Measurements from ENCODE around the gene CDHR2.

The CDHR2 gene

GRCh38 chr5:176553260-176554085 is 4.3 kb downstream of the CDHR2 start:
- Histone ChIP-seq H3K9ac (ENCODE audit: low read length) (no peak overlapping the region), H3K4me1 (ENCODE audit: control insufficient read depth, insufficient read depth, low read length) (peaks cover 12% of the 10 kb centered on the region; the same call in 1 of the 2 replicates), H3K4me3 (ENCODE audit: low read depth, low read length) (peak overlapping the region; percentile 6; the same call in 1 of the 2 replicates), H3K9me3 (ENCODE audit: control insufficient read depth, insufficient read depth, low read depth, low read length) (no peaks in the 10 kb centered on the region), H3K36me3 (ENCODE audit: control insufficient read depth, insufficient read depth, low read length) (no peaks in the 10 kb centered on the region), H3K27ac (ENCODE audit: low read depth, low read length) (no peak overlapping the region), H3K27me3 (ENCODE audit: control insufficient read depth, insufficient read depth, low read length) (peaks cover 11% of the 10 kb centered on the region; the same call in 1 of the 2 replicates)

- H3K4me3 ChIP-seq (ENCODE audit: low read depth, low read length) = no peak overlapping the region
- H3K4me1 ChIP-seq (ENCODE audit: control insufficient read depth, insufficient read depth, low read length) = peaks cover 13% of the 10 kb centered on the region; the same call in 1 of the 2 replicates
- H3K9ac ChIP-seq (ENCODE audit: low read length) = no peak overlapping the region
- peaks cover 8% of the 10 kb centered on the region; the same call in 1 of the 2 replicates for H3K27me3 ChIP-seq (ENCODE audit: control insufficient read depth, insufficient read depth, low read length)
- H3K9me3 ChIP-seq (ENCODE audit: control insufficient read depth, insufficient read depth, low read depth, low read length) = peaks cover 4% of the 10 kb centered on the region; the same call in 1 of the 2 replicates
- no peaks in the 10 kb centered on the region for H3K36me3 ChIP-seq (ENCODE audit: control insufficient read depth, insufficient read depth, low read length)
- no peak overlapping the region for H3K27ac ChIP-seq (ENCODE audit: low read depth, low read length)
These were observed 8.7 kb downstream of the CDHR2 start for GRCh38 chr5:176557846-176558245.

GRCh38 chr5:176559683-176560082 is 10.5 kb downstream of the CDHR2 start:
- Histone ChIP-seq H3K4me1 (ENCODE audit: control insufficient read depth, insufficient read depth, low read length) (0 out of 2 replicates have a peak, but pooled peaks cover 3% of the 10 kb centered on the region), H3K27ac (ENCODE audit: low read depth, low read length) (no peak overlapping the region), H3K36me3 (ENCODE audit: control insufficient read depth, insufficient read depth, low read length) (no peaks in the 10 kb centered on the region), H3K9me3 (ENCODE audit: control insufficient read depth, insufficient read depth, low read depth, low read length) (peaks cover 4% of the 10 kb centered on the region; the same call in 1 of the 2 replicates), H3K27me3 (ENCODE audit: control insufficient read depth, insufficient read depth, low read length) (no peaks in the 10 kb centered on the region), H3K4me3 (ENCODE audit: low read depth, low read length) (no peak overlapping the region), H3K9ac (ENCODE audit: low read length) (no peak overlapping the region)

GRCh38 chr5:176560364-176560763 is 11.2 kb downstream of the CDHR2 start:
- H3K4me3 ChIP-seq (ENCODE audit: low read depth, low read length) = no peak overlapping the region
- no peaks in the 10 kb centered on the region for H3K36me3 ChIP-seq (ENCODE audit: control insufficient read depth, insufficient read depth, low read length)
- no peaks in the 10 kb centered on the region for H3K27me3 ChIP-seq (ENCODE audit: control insufficient read depth, insufficient read depth, low read length)
- 0 out of 2 replicates have a peak, but pooled peaks cover 3% of the 10 kb centered on the region for H3K4me1 ChIP-seq (ENCODE audit: control insufficient read depth, insufficient read depth, low read length)
- peaks cover 4% of the 10 kb centered on the region; the same call in 1 of the 2 replicates for H3K9me3 ChIP-seq (ENCODE audit: control insufficient read depth, insufficient read depth, low read depth, low read length)
- H3K27ac ChIP-seq (ENCODE audit: low read depth, low read length) = no peak overlapping the region
- H3K9ac ChIP-seq (ENCODE audit: low read length) = no peak overlapping the region

DNA sequence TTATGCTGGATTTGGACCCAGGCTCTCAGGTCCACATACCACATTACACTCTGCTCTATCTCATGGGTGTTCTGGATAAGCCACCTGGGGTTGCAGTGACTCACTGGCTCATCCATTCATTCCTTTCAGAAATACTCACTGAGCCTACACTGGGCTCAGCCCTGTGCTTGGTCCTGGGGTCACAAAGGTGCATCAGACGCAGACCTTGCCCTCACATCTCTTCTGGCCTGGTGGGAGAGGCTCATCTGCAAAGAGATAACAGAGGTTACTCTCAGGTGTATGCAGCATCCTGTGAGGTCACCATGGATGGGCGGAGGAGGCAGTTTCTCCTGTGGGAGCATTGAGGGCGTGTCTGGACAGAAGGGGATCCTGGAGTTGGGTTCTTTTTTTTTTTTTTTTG is 12.1 kb downstream of the CDHR2 start:
- peaks cover 4% of the 10 kb centered on the region; the same call in 1 of the 2 replicates for H3K9me3 ChIP-seq (ENCODE audit: control insufficient read depth, insufficient read depth, low read depth, low read length)
- H3K27me3 ChIP-seq (ENCODE audit: control insufficient read depth, insufficient read depth, low read length) = no peaks in the 10 kb centered on the region
- H3K9ac ChIP-seq (ENCODE audit: low read length) = no peak overlapping the region
- H3K36me3 ChIP-seq (ENCODE audit: control insufficient read depth, insufficient read depth, low read length) = no peaks in the 10 kb centered on the region
- H3K4me1 ChIP-seq (ENCODE audit: control insufficient read depth, insufficient read depth, low read length) = peaks cover 3% of the 10 kb centered on the region; the same call in 1 of the 2 replicates
- H3K4me3 ChIP-seq (ENCODE audit: low read depth, low read length) = no peak overlapping the region
- H3K27ac ChIP-seq (ENCODE audit: low read depth, low read length) = no peak overlapping the region

GRCh38 chr5:176562189-176562588 is 13.0 kb downstream of the CDHR2 start:
- H3K4me1 ChIP-seq (ENCODE audit: control insufficient read depth, insufficient read depth, low read length) = peaks cover 3% of the 10 kb centered on the region; the same call in 1 of the 2 replicates
- no peaks in the 10 kb centered on the region for H3K27me3 ChIP-seq (ENCODE audit: control insufficient read depth, insufficient read depth, low read length)
- H3K9ac ChIP-seq (ENCODE audit: low read length) = no peak overlapping the region
- H3K9me3 ChIP-seq (ENCODE audit: control insufficient read depth, insufficient read depth, low read depth, low read length) = peaks cover 9% of the 10 kb centered on the region
- no peak overlapping the region for H3K27ac ChIP-seq (ENCODE audit: low read depth, low read length)
- H3K36me3 ChIP-seq (ENCODE audit: control insufficient read depth, insufficient read depth, low read length) = no peaks in the 10 kb centered on the region
- no peak overlapping the region for H3K4me3 ChIP-seq (ENCODE audit: low read depth, low read length)

GRCh38 chr5:176564002-176564401 is 14.9 kb downstream of the CDHR2 start:
- H3K36me3 ChIP-seq (ENCODE audit: control insufficient read depth, insufficient read depth, low read length) = no peaks in the 10 kb centered on the region
- H3K27ac ChIP-seq (ENCODE audit: low read depth, low read length) = no peak overlapping the region
- peaks cover 3% of the 10 kb centered on the region; the same call in 1 of the 2 replicates for H3K4me1 ChIP-seq (ENCODE audit: control insufficient read depth, insufficient read depth, low read length)
- H3K4me3 ChIP-seq (ENCODE audit: low read depth, low read length) = no peak overlapping the region
- peaks cover 5% of the 10 kb centered on the region; the same call in 1 of the 2 replicates for H3K9me3 ChIP-seq (ENCODE audit: control insufficient read depth, insufficient read depth, low read depth, low read length)
- no peak overlapping the region for H3K9ac ChIP-seq (ENCODE audit: low read length)
- H3K27me3 ChIP-seq (ENCODE audit: control insufficient read depth, insufficient read depth, low read length) = no peaks in the 10 kb centered on the region

GRCh38 chr5:176565760-176566288 is 16.7 kb downstream of the CDHR2 start:
- H3K36me3 ChIP-seq (ENCODE audit: control insufficient read depth, insufficient read depth, low read length) = no peaks in the 10 kb centered on the region
- H3K4me1 ChIP-seq (ENCODE audit: control insufficient read depth, insufficient read depth, low read length) = no peaks in the 10 kb centered on the region; the same call in 1 of the 2 replicates
- H3K4me3 ChIP-seq (ENCODE audit: low read depth, low read length) = no peak overlapping the region
- no peaks in the 10 kb centered on the region for H3K27me3 ChIP-seq (ENCODE audit: control insufficient read depth, insufficient read depth, low read length)
- H3K9me3 ChIP-seq (ENCODE audit: control insufficient read depth, insufficient read depth, low read depth, low read length) = peaks cover 5% of the 10 kb centered on the region; the same call in 1 of the 2 replicates
- no peak overlapping the region for H3K27ac ChIP-seq (ENCODE audit: low read depth, low read length)
- no peak overlapping the region for H3K9ac ChIP-seq (ENCODE audit: low read length)

GRCh38 chr5:176568657-176569056 is 19.5 kb downstream of the CDHR2 start:
- peaks cover 5% of the 10 kb centered on the region; the same call in 1 of the 2 replicates for H3K9me3 ChIP-seq (ENCODE audit: control insufficient read depth, insufficient read depth, low read depth, low read length)
- H3K27me3 ChIP-seq (ENCODE audit: control insufficient read depth, insufficient read depth, low read length) = peaks cover 7% of the 10 kb centered on the region; the same call in 1 of the 2 replicates
- no peak overlapping the region for H3K4me3 ChIP-seq (ENCODE audit: low read depth, low read length)
- no peaks in the 10 kb centered on the region; the same call in 1 of the 2 replicates for H3K4me1 ChIP-seq (ENCODE audit: control insufficient read depth, insufficient read depth, low read length)
- no peak overlapping the region for H3K9ac ChIP-seq (ENCODE audit: low read length)
- H3K36me3 ChIP-seq (ENCODE audit: control insufficient read depth, insufficient read depth, low read length) = no peaks in the 10 kb centered on the region
- no peak overlapping the region for H3K27ac ChIP-seq (ENCODE audit: low read depth, low read length)

DNA sequence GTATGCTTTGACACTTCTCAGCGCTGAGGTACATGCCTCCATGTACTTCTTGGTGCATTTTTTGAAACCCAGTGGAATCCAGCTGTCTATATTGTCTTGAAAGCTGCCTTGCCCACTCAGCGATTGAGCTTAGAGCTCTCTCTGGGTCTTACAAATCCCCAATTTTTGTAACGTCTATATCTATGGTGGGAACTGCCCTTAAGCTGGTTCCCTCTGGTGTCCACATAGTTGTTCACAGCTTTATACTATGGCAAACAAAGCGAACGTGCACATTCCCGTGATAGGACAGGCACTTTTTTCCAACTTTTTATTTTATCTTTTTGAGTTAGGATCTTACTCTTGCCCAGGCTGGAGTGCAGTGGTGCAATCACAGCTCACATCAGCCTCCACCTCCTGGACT is 20.9 kb downstream of the CDHR2 start:
- Histone ChIP-seq H3K4me3 (ENCODE audit: low read depth, low read length) (no peak overlapping the region), H3K9ac (ENCODE audit: low read length) (no peak overlapping the region), H3K27me3 (ENCODE audit: control insufficient read depth, insufficient read depth, low read length) (peaks cover 7% of the 10 kb centered on the region; the same call in 1 of the 2 replicates), H3K9me3 (ENCODE audit: control insufficient read depth, insufficient read depth, low read depth, low read length) (peaks cover 5% of the 10 kb centered on the region; the same call in 1 of the 2 replicates), H3K36me3 (ENCODE audit: control insufficient read depth, insufficient read depth, low read length) (no peaks in the 10 kb centered on the region), H3K27ac (ENCODE audit: low read depth, low read length) (no peak overlapping the region), H3K4me1 (ENCODE audit: control insufficient read depth, insufficient read depth, low read length) (no peaks in the 10 kb centered on the region; the same call in 1 of the 2 replicates)

Measured in HUES6 (cell line).